ENCODE results near the gene IGSF5.

The IGSF5 gene

DNA sequence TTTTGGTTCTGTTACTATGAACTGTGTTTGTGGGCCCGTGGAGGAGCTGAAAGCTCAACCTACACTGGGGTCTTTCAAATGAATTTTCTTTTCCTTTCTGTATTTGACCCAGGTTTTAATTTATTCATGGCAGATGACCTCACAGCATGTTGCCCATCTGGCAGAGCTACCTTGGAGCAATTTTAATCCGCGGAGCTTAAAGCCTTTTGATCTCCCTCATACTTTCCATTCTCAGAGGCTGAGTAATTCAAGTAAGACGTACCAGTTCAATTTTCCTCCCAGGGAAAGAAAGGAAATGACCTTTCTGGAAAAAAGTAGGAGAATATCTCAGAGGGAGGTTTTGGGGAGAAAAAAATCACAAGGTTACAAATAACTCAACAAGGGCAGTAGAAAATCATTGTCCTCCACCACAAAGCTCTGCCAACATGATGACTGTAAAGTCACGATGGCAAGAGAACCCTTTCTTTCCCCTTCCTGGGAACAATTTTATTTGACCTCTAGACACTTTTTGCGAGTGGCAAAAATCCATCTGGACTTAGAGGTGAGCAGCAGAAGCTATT, 100.7 kb downstream of the IGSF5 start:
- no peak for DNase-seq (ENCODE audit: low read depth in 2 of 2)
- no peak overlapping the region for H3K4me3 ChIP-seq (replicated peaks in 1 of 2; ENCODE audit: low read depth in 2 of 2, low read length in 2 of 2)
- TF ChIP-seq, protein P1, sequence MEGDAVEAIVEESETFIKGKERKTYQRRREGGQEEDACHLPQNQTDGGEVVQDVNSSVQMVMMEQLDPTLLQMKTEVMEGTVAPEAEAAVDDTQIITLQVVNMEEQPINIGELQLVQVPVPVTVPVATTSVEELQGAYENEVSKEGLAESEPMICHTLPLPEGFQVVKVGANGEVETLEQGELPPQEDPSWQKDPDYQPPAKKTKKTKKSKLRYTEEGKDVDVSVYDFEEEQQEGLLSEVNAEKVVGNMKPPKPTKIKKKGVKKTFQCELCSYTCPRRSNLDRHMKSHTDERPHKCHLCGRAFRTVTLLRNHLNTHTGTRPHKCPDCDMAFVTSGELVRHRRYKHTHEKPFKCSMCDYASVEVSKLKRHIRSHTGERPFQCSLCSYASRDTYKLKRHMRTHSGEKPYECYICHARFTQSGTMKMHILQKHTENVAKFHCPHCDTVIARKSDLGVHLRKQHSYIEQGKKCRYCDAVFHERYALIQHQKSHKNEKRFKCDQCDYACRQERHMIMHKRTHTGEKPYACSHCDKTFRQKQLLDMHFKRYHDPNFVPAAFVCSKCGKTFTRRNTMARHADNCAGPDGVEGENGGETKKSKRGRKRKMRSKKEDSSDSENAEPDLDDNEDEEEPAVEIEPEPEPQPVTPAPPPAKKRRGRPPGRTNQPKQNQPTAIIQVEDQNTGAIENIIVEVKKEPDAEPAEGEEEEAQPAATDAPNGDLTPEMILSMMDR (IDR thresholded peaks at IDR 0.05; ENCODE audit: low read depth, low read length): no peak

DNA sequence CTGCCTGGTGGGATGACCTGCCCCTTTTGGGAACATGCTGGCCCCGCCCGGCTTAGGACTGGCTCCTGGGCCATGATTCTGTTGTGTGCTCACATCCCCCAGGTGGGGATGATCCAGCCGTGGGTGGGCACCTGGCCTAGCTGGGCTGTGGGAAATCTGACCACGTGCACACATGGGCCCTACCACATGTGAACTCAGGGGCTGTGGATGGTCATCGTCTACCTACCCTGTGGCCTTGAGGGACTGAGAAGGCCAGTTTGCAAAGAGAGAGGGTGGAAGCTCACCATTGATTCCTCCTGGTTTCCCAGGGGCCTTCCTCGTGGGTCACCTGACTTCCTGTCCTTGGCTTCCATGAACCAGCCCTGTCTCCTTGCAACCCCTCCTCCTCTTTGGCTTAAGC, 102.9 kb downstream of the IGSF5 start:
- no peak overlapping the region for H3K4me3 ChIP-seq (replicated peaks in 1 of 2; ENCODE audit: low read depth in 2 of 2, low read length in 2 of 2)
- TF ChIP-seq, protein P1 (IDR thresholded peaks at IDR 0.05; ENCODE audit: low read depth, low read length): no peak
- no peak for DNase-seq (ENCODE audit: low read depth in 2 of 2)

DNA sequence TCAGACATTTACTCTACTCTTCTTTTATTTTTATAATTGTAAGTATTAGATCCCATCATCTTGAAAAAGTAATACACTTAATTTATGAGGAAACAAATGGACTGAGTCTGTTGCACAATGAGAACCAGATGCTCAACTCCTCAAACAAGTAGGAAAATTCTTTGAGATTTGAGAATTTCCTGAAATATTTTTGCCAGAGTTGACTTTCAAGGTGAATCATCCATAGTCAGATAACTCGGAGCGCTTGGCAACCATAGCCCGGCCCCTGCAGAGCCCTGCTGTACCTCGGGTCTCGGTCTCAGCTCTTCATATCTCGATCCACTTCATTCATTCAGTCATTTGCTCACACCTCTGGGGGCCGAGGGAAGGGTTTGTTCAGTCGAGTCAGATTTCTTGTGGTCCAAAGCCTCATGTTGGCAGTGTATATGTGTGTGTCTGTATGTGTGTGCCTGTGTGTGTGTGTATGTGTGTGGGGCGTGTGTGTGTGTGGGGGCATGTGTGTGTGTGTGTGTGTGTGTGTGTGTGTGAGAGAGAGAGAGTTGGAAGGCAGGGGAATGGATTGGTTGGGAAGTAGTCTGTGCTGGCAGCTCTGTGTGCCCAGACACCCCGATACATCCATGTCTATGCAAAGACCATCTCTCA, 104.2 kb downstream of the IGSF5 start:
- no peak overlapping the region for H3K4me3 ChIP-seq (replicated peaks in 1 of 2; ENCODE audit: low read depth in 2 of 2, low read length in 2 of 2)
- TF ChIP-seq, protein P1 (IDR thresholded peaks at IDR 0.05; ENCODE audit: low read depth, low read length): no peak
- no peak for DNase-seq (ENCODE audit: low read depth in 2 of 2)

DNA sequence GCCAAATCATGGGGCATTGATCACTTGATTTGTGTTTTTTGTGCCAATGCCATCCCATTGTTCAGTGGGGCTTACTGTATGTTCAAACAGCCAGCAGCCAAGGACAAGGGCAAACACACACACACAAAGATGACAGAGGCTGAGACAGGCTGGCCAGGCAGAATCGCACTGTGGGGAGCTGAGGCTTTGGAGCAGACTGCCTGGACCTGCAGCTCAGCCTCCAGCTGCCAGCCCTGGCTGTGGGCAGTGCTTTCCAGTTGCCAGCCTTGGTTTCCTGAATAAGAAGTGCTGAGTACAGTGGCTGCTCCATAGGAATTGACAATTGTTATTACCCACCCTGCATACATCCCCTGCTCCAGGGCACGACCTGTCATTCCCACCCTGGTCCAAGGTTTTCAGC, 105.3 kb downstream of the IGSF5 start:
- TF ChIP-seq, protein P1 (IDR thresholded peaks at IDR 0.05; ENCODE audit: low read depth, low read length): no peak
- H3K4me3 ChIP-seq (replicated peaks in 1 of 2; ENCODE audit: low read depth in 2 of 2, low read length in 2 of 2): no peak overlapping the region
- no peak for DNase-seq (ENCODE audit: low read depth in 2 of 2)

DNA sequence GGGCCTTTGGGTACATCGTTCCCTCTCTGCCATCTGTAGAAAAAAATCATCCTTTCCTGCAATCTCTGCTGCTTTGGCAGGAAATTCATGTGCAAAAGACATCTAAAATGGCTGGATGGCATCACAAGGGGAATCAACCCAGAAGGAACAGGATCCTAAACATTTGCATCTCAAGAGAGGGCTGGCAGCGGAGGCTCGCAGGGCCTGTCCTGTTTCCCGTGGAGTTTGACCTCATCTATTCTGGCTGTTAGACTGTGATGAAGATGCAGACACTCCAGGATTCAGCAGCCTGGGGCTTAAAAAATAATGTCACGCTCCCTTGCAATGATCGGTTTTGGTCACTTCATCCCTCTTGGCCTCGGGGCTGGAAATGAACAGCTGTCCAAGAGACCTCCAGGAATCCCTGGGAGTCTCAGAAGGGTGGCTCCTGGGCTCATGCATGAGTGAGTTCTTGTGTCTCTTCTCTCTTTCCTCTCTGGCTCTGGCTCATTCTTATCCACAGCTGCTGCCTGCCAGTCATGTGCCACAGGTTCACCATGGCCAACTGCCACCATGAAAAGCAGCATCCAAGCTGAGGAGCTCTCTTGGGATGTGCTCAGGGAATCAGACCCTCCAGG, 106.1 kb downstream of the IGSF5 start:
- DNase-seq (ENCODE audit: low read depth in 2 of 2): no peak
- H3K4me3 ChIP-seq (replicated peaks in 1 of 2; ENCODE audit: low read depth in 2 of 2, low read length in 2 of 2): no peak overlapping the region
- TF ChIP-seq, protein P1 (IDR thresholded peaks at IDR 0.05; ENCODE audit: low read depth, low read length): no peak

All from cardiac fibroblast (primary cell).